Activated CD4-positive, alpha-beta T cell treated with anti-CD3 and anti-CD28 coated beads, Interleukin-2, amount 50 U/mL, for 4 hours (primary cell): Measurements from ENCODE around the gene LYRM1.
"Not testable (repeated sequence)": the region's sequence is repeated elsewhere in the genome, so short reads cannot be mapped to it uniquely, and the experiment has no call there.

ENCODE experiments used
- DNase-seq, 2 experiments: peaks; one replicate each; pipeline ENCODE4 v3.0.0-alpha.2; 2020

LYRM1 gene

DNA sequence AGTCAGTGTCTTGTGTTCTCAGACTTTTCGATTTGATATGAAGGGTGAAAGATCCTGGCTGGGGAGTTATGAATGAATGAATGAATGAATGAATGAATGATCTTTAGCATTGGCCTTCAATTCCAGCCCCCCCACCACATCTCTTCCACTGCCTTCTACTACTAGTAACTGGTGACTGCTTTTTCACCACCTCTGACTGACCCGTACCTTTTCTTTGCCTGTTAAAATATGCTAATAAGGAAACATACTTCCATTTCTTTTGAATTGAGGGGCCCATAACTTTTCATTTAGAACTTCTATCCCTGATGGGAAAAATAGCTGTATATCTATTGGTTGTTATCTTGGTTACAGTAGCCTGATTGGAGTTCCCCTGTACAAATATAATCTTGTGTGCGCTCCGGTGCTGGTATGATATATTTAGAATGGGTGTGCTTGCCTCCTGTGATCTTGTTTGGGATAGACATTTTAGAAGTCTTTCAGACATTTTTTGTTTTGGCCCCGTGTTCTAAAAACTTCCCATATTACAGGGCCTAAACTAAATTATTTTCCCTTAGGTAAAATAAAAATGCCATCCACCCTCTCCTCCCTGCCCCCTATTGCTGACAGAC is 3.4 kb downstream of the LYRM1 start:
- DNase-seq, result no peak

DNA sequence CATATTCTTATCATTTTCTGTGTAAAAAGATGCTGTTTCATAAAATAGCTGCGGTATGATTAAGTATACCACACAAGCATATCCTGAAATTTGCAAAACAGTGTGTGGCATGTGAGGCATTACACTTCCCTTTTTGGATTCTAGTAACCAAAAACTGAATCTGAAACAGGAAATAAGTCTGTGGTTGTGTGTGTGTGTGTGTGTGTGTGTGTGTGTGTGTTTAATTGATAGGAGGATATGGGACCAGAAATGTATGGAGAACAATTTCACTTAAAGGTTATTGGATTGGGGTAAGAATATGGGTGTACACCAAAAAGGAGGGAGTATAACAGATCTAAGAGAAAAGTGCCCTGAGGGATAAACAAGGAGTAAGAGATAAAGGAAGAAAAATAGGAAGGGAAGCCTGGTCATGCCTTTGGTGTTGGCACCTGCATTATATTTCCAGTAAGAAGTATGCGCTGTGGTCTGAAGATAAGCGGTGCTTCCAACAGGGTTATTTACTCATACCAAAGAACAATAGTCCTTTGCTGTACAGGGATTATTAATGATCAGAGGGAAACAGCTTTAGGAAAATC is 4.0 kb downstream of the LYRM1 start:
- DNase-seq, result no peak

DNA sequence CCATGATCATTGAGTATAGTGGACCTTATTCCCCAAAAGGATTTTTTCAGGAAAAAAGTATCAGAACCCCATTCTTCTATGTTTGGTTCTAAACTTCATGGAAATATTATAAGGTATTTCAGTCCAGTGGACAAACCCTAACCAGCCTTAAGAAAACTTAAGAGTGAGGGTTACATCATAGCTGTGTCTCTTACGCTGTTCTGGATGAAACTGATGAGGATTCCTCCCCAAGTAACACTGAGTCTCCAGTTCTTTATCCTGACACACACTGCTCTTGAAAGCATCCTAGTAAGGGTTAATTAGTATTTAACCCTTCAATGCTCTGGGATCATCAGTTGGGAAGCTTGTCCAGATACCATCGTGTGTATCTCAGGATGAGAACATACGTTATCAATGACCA is 5.0 kb downstream of the LYRM1 start:
- DNase-seq, result no peak

DNA sequence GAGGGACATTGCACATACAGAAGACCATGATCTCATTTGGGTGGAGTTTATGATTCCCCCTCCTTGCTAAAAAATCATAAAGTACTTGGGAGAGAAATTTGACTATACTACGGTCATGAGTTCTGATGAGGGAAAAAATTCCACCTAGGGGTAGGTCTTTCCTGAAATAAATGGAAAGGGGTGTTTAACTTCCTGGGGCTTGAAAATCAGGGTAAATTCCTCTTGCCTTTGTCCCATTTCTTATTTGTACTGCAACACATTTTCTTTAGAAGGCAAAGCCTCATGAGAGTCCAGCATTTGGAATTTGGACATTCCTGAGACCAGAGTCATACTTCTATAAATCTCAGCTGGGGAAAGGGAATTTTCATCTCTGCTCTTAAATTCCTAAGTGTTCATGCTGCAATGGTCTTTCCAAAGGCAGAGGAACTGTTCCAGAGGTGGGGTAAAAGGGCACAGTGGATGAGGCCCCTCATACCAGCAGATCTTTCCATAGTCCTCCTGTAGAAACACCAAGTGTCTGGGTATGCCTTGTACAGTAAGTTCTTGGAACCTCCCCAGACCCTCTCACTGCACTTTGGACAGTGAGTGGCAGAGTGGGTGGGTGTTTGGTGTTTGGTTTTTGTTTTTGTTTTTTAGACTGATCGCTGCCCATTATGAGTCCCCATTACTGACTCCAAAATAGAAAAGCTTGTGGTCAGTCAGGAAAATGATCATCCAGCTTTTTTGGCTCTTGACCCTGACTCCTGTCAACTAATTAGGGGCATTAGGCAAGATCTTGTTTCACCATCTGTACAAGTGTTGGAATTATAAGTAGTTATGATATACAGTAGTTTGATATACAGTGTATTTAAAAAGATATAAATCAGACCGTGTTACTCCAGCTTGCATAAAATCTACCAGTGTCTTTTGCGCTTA is 6.0 kb downstream of the LYRM1 start:
- DNase-seq, result no peak

DNA sequence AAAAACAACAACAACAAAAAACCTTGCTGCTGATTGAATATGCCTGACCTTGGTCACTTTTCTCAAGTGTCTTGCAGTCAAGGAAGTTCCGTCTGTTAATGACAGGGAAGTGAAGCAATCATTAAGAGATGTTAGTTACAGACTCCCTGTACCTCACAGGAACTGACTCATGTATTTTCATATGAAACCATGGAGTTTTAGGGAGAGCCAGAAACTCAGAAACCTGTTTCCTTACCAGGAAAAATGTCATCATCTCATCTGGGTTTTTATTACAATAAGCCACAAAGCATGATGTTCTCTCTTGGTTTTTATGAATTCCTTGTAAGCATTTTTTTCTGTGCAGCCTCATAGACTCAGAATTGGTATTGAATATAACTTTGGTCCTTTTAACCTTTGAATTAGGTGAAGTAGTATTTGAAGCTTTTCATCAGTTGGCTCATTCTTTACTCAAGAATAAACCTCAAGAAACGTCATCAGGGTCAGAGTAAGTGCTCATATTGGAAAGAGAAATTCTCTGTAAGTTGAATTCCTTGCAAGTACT is 10.3 kb downstream of the LYRM1 start:
- DNase-seq, result no peak

DNA sequence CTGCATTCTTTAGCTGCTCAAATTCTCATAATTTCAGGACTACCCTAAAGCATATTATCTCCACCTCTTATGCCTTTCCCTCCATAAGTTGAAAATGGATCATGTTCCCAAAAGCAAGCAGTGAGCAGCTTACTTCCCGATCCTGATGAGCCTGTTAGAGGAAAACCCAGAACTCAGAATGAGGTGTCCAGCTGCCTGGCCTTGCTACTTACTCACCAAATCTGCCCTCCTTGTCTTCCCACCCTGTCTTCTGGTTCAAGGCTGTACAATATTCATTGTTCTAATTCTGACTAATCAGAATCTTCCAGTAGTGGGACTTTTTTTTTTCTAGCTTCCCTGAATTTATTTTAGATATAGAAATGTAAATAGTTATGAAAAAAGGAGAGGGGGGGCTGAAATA is 10.8 kb downstream of the LYRM1 start:
- DNase-seq, result no peak

DNA sequence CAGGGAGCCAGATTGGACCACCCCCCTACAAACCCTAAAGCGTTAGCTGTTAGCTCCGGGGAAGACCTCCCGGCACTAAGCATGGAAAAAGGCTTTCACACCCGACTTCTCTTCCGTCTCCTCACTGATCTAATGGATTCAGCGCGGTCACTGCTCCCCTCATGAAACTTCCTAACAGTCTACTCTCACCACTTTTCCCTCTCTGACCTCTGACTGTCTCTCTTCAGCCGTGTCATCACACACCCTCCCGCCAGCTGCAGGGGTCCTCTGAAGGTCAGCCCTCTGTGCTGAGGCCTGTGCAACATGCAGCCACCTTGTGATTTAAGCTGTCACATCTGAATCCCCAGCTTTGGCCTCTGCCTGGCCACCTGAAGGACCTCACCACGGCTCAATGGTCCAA is 15.7 kb downstream of the LYRM1 start:
- no peak for DNase-seq

DNA sequence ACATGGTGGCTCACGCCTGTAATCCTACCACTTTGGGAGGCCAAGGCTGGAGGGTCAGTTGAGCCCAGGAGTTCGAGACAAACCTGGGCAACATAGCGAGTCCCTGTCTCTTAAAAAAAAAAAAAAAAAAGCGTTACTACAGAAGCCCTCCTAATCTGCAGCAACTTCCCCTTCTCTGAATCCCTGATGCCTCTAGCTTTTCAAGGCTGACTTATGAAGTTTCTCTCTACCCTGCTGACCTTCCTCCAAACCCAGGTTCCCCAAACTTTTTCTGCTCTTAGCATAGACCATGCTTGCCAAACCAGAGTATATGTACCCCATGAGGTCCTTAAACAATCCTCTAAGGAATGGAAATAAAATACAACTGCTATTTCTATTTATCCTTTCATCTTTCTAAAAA is 16.4 kb downstream of the LYRM1 start:
- DNase-seq, result no peak

DNA sequence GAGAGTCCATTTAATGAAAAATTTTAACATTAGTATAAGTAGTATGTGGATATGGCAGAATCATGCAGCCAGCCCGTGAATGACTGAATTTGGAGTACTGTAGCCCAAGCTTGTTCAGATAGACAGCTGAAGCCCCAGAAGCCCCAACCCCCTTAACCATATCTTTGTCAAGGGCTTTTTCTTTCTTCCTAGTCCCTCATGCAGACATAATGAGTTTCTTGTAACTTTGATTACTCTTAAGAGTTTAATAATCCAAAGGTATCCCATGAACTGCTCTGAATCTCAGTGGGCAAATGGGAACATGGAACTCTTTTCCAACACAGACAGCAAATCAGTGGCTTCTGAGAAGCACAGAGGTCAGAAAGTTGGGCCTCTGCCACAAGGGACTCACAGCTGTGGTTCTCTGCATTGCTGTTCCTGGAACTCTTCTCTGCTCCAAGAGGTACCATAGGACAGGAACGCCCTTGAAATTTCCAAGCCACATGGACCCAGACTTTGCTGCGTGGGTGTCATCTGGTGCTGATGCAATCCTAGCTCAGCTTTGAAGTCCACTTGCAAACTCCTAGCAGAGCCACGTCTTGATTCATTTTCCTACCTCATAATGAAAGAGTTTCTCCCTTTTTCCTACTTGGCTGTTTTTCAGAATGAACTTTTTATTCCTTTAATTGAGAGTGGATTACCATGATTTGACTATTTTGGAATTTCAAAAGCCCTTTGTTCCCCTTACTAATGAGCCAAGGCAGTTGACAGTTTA is 18.1 kb downstream of the LYRM1 start:
- no peak for DNase-seq

DNA sequence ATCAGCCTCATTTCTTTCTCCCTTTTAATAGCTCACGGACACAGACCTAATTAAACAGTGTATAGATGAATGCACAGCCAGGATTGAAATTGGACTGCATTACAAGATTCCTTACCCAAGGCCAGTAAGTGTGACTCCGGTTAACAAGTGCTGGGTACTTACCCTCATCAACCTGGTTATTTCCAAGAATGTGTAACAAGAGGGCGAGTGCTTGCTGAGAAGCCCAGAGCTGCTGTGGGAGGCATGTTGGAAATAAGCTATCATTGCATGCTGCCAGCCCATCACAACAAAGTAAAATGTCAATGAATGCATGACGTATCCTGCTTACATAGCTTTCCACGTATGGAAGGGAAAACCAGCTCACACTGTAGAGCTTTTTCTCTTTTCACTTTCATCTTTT is 19.5 kb downstream of the LYRM1 start:
- DNase-seq, result no peak

DNA sequence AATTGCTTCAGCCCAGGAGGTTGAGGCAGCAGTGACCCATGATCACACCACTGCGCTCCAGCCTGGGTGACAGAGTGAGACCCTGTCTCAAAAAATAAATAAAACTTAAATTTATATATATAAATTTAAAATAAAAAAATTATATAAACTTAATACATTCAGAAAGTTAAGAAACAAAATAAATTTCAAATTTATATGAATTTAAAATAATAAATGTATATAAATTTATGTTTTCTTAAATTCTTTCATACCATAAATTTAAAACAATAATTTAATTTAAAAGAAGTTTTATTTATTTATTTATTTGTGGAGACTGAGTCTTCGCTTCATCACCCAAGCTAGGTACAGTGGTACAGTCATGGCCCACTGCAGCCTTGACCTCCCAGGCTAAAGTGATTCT is 20.2 kb downstream of the LYRM1 start:
- no peak for DNase-seq

DNA sequence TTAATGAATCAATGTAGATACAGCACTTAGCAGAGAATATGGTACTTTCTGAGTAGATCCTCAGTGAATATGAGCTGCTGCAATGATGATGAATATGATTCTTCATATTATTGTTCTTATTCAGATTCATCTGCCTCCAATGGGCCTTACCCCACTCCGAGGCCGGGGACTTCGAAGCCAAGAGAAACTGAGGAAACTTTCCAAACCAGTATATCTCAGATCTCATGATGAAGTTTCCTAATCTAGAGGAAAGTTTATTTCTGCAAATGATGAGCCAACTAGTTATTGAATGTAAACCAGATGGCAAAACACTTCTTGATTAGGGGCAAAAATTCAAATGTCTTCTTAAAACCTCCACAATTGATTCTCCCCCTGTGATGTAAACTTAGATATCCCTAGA is 23.3 kb downstream of the LYRM1 start:
- DNase-seq, result no peak

DNA sequence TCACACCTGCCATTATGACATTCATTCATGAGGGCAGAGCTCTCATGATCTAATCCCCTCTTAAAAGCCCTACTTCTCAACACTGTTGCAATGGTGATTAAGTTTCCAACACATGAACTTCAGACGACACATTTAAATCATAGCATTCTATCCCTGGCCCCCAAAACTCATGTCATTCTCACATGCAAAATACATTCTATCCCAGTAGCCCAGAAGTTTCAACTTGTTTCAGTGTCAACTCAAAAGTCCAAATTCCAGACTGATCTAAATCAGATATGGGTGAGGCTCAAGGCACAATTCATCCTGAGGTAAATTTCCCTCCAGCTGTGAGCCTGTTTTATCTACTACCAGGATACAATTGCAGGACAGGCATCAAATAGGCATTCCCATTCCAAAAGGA is 25.2 kb downstream of the LYRM1 start:
- no peak for DNase-seq

DNA sequence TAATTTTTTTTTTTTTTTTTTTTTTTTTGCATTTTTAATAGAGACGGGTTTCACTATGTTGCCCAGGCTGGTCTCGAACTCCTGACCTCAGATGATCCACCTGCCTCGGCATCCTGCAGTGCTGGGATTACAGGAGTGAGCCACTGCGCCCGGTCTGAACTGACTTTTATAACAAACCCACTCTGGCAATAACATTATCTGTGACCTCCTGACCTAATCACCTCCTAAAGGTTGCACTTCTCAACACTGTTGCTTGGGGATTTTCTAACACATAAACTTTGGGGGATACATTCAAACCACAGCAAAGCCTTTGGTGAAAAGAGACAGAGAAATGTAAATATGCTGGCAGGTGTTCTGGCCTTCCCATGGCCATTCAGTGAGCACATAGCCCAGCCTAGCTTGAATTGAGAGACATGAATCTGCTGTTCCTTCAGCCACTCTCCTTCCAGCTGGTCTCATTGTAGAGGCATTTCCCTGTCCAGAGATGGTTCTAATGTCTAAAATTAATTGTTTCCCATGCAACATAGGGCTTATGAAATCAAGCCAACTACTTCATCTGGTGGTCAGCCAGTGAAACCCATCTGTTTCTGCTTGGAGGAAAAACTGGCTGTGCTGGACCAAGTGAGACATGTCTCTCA is 28.3 kb downstream of the LYRM1 start:
- no peak for DNase-seq

DNA sequence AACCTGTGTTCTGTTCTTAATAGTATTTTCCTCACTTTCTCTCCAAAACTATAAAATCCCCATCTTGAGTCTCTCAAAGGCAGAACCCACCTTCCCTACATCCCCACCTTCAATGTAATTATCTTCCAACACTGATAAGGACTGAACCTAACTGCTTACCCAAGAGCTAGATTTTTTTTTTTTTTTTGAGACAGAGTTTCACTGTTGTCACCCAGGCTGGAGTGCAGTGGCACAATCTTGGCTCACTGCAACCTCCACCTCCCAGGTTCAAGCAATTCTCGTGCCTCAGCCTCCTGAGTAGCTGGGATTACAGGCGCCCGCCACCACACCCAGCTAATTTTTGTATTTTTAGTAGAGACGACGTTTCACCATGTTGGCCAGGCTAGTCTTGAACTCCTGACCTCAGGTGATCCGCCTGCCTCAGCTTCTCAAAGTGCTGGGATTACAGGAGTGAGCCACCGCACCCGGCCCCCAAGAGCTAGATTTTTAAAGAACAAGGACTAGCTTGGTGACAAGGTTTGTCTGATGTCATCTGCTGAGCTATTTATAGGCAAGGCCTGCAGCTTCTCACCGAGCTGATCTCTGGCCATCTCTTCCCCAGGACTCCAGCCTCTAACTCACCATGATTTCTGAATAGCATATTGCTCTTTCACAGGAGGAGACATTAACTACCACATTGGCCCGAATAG is 29.2 kb downstream of the LYRM1 start:
- DNase-seq, result not testable (repeated sequence)

DNA sequence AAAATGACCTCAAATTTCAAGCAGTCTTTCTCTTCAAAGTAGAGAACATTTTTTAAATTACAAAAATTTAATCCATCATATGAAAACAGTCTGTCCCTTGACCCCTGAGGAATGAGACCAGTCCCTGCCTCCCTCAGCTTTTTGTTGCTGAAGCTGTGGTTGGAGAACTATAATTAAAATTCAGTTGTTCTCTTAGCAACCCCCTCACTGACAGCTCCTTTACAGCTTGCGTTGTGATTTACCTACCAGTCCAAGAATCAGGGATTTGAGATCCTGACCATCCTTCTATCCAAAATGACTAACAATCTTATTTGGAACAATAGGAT is 29.8 kb downstream of the LYRM1 start:
- DNase-seq, result no peak

DNA sequence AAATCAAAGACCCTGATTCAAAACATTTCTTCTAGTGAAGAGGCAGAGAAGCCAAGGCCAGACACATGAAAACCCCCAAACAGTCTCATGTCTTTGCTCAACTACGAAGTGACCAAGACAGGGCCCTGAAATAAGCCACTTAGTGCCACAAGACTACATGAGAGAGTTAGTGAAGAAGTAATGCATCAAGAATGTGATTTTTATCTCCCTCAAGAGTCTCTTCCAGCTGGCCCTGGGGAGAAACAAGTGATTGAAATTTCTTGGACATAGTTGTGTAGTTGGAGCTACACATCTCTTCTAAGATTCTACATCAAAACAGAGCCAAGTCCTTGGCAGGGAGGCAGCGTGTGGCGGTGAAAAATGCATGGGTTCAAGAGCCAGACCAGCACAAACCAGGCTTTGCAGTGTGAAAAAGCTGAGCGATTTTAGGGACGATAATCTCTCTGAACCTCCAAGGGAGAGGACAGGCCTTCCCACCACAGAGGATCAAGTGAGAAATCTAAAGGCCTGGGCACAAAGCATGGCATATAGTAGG is 30.6 kb downstream of the LYRM1 start:
- DNase-seq, result no peak

DNA sequence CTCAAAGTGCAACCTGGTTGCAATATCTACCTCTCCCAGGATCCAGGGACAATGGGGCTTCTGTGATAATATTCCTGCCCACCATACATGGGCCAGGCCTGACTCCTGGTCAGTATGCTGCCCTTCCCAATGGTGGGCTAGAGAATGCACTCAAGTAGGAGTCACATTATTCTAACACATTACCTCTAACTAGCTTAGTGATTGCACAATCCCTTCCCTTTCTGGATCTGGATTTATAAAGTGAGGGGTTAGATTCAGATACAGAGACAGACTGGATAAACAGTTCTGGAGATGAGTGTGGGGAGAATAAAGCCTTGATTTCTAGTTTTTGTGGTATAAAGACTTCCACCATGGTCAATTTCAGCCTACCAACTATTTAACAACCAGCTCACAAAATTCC is 33.0 kb downstream of the LYRM1 start:
- no peak for DNase-seq

DNA sequence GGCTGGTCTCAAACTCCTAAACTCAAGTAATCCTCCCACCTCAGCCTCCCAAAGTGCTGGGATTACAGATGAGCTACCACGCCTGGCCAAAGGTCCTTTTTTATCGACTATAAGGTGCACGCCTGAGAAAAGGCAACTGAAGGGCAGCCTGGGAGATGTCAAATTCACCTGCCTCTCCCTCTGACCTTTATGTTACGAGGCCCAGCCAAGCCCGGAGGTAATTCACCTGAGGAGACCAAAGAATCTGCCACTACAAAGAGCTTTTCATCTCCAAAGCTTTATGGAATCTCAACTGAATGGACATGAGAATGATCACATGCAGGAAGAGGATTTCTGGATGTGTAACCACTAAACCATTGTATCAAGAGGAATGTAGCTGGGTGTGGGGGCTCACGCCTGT is 37.2 kb downstream of the LYRM1 start:
- no peak for DNase-seq

DNA sequence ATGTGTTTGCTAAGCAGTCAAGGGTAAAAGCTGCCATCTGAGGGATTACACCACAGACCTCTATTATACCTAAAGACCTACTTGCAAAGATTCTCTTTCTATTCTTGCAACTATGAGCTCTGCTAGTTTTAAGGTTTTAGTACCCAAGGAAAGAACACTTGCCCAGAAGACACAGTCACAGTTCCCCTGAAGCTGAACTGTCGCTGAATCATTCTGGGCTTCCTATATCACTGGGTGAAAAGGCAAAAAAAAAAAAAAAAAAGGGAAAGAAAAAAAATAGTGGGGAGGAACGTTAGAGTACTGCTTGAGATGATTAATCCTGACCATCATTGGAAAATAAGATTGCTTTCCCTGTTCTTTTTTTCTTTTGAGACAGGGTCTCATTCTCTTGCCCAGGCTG is 37.9 kb downstream of the LYRM1 start:
- no peak for DNase-seq

DNA sequence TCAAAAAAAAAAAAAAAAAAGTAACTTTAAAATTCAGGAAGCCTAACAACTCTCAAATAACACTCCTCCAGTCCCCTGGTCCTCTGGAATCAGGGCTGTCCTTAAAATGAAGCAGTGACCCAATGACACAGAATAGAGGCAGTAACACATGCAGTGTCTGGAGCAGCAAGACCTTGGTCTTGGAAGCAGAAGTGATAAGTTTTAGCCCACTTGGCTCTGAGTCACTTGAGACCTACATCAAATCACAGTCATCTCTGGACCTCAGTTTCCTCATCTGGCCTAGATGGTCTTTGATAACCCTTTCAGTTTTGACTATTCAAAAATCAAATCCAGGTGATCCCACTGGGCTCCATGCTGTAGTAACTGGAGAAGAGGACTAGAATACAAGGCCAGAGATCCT is 39.0 kb downstream of the LYRM1 start:
- DNase-seq, result no peak
